ENCODE measurements around the gene ANKDD1A.

DNA sequence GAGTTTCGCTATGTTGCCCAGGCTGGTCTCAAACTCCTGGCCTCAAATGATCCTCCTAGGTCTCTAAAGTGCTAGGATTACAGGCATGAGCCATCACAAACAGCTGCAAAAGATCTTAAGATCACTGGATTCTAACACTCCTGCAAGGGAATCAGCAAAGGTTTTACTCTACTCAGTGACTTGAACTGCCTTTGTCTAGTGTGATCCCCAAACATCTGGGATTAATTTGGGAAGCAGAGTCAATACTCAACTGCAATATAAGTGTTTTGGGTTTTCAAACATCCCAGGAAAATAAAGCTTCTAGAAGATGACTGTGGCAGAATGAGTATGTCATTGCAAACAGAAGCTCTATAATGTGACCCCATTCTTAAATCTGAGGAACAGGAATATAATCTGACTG is 70.8 kb downstream of the ANKDD1A start:
- no peak for TF ChIP-seq POLR2A (IDR thresholded peaks at IDR 0.05)
- TF ChIP-seq, protein P1, sequence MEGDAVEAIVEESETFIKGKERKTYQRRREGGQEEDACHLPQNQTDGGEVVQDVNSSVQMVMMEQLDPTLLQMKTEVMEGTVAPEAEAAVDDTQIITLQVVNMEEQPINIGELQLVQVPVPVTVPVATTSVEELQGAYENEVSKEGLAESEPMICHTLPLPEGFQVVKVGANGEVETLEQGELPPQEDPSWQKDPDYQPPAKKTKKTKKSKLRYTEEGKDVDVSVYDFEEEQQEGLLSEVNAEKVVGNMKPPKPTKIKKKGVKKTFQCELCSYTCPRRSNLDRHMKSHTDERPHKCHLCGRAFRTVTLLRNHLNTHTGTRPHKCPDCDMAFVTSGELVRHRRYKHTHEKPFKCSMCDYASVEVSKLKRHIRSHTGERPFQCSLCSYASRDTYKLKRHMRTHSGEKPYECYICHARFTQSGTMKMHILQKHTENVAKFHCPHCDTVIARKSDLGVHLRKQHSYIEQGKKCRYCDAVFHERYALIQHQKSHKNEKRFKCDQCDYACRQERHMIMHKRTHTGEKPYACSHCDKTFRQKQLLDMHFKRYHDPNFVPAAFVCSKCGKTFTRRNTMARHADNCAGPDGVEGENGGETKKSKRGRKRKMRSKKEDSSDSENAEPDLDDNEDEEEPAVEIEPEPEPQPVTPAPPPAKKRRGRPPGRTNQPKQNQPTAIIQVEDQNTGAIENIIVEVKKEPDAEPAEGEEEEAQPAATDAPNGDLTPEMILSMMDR (IDR thresholded peaks at IDR 0.05) = no peak
- no peak for TF ChIP-seq POLR2AphosphoS5 (IDR thresholded peaks at IDR 0.05)
- no peak for TF ChIP-seq EP300 (IDR thresholded peaks at IDR 0.05)

Data from stomach (tissue), 4 donors.